GM12873 (cell line): ENCODE data around the gene DNAH17.

Source experiments
- CTCF ChIP-seq: IDR thresholded peaks from 2 replicates; pipeline ENCODE4 v1.5.1; 2012; ENCODE audit warnings: low read depth, mild to moderate bottlenecking, moderate library complexity, low read length, control low read depth; ENCODE audit not compliant: insufficient read depth; ENCODE audit errors: missing control alignments

The DNAH17 gene

DNA sequence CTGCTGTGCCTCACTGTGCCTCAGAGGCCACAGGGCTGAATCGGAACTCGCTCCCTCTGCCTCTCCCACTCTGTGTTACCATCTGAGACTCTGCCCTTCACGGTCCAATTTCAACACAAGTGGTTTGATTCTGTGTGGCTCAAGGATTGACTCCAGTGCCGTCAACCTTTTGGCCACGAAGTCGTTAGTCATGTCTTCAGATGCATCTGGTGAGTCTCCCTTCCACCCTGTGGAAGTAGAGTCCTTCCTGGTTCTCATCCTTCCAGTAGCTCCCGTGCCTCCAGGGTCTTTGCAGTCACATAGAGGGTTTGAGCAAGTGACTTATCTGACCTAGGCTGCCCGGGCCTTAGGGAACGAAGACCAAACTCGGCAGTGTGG is 147.6 kb downstream of the DNAH17 start:
- no peak for TF ChIP-seq CTCF

DNA sequence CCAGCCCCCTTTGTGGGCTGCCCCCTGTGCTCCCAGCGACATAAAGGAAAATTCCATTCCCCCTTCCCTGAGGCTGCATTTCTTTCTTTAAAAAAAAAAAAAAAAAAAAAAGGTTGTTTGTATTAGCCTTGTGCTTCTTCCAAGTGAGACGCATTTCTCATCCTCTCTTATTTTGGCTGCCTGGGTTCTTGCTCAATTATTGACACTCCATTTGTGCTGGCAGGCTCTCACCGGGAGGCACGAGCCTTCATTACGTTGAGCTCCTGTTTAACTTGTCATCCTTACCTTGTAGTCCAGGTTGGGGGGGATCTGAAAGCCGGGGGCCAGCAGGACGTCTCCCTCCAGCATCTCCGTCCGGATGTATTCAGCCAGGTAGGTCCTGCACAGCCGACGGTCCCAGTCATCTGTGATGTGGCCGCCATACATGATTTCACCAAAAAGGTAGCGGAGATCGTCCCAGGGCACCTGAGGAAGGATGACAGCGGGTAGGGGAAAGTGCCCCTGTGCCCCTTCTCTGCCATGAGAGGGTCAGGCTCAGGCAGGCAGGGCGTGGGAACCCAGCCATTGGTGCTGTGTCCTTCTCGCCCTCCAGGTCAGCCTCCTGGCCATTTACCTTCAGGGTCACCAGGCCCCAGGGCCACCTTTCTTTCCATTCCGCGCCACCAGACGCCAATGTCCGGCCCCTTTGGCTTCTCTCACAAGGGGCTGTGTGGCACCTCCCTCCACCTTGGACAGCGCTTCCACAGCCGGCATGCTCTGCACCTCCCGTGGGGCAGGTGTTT is 148.2 kb downstream of the DNAH17 start:
- no peak for TF ChIP-seq CTCF

GRCh38 chr17:78428025-78428575 is 149.1 kb downstream of the DNAH17 start:
- TF ChIP-seq CTCF = no peak

DNA sequence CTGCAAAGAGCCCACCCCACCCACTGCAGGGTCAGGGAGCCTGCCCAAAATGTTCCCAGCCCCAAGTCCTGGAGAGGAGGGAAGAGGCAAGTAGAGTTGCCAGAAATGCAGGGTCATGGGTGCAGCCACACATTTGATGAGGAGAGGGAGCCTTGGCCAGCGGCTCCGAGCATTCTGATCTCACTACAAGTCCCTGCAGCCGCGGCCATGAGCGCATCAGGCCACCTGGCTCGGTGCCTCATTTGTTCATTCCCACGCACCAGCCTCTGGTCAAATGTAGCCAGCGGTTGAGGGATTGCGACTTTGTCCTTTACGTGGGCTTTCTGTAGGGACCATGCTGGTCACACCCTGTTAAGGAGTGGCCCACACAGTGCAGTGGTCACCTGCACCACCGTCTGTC is 150.1 kb downstream of the DNAH17 start:
- no peak for TF ChIP-seq CTCF

DNA sequence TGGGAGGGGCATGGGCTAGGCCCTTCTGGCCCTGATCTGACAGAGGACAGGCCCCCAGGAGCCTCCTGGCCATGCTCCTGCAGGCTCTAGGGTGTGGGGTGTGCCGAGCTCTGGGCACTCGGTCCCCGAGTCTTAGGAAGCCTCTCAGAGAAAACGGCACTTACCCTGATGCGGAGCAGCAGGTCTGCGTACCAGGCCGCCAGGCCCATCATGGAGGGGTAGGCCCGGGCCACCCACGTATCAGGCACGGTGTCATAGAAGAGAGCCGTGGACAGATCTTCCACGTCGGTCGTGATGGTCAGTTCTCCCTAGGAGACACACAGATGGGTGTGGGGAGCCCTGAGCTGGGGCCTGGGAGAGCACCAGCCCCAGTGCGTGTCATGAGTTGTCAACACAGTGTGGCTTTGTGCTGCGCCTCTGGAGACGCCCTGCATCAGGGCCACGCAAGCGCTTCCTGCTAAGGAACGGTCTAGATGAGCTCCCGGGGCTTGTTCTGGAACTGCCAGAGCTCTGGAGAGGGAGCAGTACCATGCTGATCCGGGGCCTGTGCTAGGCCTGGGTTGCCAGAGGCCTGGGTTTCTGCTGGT is 150.8 kb downstream of the DNAH17 start:
- no peak for TF ChIP-seq CTCF

- TF ChIP-seq CTCF = no peak
Measured at GRCh38 chr17:78425429-78425828, 151.8 kb downstream of the DNAH17 start.

DNA sequence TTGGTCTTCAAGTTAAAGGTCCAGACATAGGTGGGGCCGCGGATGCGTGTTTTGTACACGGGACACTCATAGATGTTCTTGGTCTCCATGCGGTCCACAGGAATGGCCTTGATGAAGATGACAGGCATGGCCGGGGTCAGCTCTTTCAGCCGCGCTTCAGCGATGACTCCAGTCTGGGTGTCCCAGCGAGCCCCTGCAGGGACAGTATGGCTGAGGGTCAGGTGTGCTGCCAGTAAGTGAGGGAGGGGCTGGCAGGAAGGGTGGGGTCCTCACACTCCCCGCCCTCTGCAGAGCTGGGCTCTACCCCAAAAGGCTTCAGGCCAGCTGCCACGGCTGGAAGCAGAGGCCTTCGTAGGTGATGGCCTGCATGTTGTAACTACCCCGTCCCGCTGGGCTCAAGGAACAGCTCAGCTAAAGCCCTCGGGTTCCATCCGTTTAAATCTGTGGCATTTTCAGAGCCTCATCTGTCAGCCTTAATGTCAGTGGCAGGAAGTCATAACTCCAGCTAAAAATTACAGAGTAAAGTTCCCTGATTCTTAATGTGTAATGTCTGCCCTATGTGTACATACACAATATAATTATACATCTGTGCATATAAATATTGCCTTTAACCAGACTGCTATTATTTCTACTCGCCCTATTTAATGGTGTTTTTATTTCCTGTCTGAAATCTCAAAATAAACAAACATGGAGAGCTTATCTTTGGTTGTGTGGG is 153.1 kb downstream of the DNAH17 start:
- TF ChIP-seq CTCF = no peak
